ENCODE measurements around the gene SLC6A1. TPM values are rescaled to one million over a fixed set of nuclear protein-coding genes. Genes with fewer than 3 reads are reported as not detected.

SLC6A1 gene
- total and polyA plus RNA-seq, 2 of the 8 experiments (the other 6 are each of a cell fraction or from before 2014, with no cell fraction given) = 0.30 to 0.63 TPM

DNA sequence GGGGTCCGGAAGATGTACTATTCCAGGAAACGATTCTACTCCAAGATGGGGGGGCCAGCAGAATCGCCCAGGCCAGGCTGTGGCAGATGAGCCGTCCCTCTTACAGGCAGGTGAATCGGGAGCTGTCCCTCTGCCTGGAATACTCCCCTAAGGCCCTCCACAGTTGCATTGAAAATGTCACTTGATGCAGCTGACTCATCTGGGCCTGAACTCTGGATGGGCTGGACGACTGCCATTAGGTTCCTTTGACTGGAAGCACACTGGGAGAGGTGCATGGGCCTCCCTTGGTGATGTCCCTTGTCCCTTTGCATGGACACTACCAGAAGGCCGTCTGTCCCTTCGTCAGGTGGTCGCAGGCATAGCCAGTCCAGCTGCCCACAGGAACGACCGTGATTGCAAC is 92.1 kb downstream of the SLC6A1 start:
- Histone ChIP-seq H4K5ac (ENCODE audit: insufficient read length, low read depth, low read length) (no peak overlapping the region), H3K23ac (ENCODE audit: insufficient read length) (no peak overlapping the region), H2BK5ac (ENCODE audit: low read depth, low read length) (no peak overlapping the region), H3K4me1 (replicated peaks in 1 of 4; ENCODE audit: control insufficient read depth in 3 of 4, insufficient read depth in 4 of 4, low read length in 3 of 4) (no peaks in the 10 kb centered on the region), H3K4me3 (ENCODE audit: extremely low read depth in 1 of 4, insufficient read depth in 2 of 4, low read depth in 3 of 4, low read length in 4 of 4) (no peak overlapping the region), H4K8ac (ENCODE audit: extremely low read depth, insufficient read depth, low read length) (no peak overlapping the region), H4K20me1 (replicated peaks in 1 of 2; ENCODE audit: control insufficient read depth in 1 of 2, insufficient read depth in 2 of 2, low read length in 2 of 2) (no peaks in the 10 kb centered on the region), H3K14ac (ENCODE audit: insufficient read length) (no peak overlapping the region), H3K79me2 (ENCODE audit: control insufficient read depth in 1 of 2, insufficient read depth in 2 of 2, low read length in 2 of 2) (no peaks in the 10 kb centered on the region), H3K4ac (replicated peaks; ENCODE audit: insufficient read length, low read depth, low read length) (no peak overlapping the region), H2BK15ac (ENCODE audit: low read length) (no peak overlapping the region), H3K36me3 (ENCODE audit: control insufficient read depth in 2 of 4, insufficient read depth in 4 of 4, low read length in 3 of 4) (no peaks in the 10 kb centered on the region), H3K27me3 (replicated peaks in 1 of 4; ENCODE audit: control insufficient read depth in 3 of 4, extremely low read depth in 1 of 4, insufficient read depth in 3 of 4, low read length in 3 of 4) (no peaks in the 10 kb centered on the region), H4K91ac (replicated peaks; ENCODE audit: insufficient read length, low read length) (no peak overlapping the region), H3K79me1 (ENCODE audit: low read depth, low read length) (no peaks in the 10 kb centered on the region), H3K4me2 (ENCODE audit: insufficient read depth in 1 of 2, low read depth in 2 of 2, low read length in 2 of 2) (no peak overlapping the region), H2BK120ac (replicated peaks; ENCODE audit: low read depth, low read length) (no peak overlapping the region), H2BK12ac (ENCODE audit: low read depth, low read length) (no peak overlapping the region), H3K18ac (ENCODE audit: extremely low read depth, low read length) (no peak overlapping the region), H3K9me3 (ENCODE audit: insufficient read depth in 2 of 2, low read depth in 1 of 2, low read length in 1 of 2) (no peaks in the 10 kb centered on the region), H3K23me2 (ENCODE audit: low read depth, low read length) (no peaks in the 10 kb centered on the region), H2AFZ (ENCODE audit: low read length) (no peak overlapping the region), H2BK20ac (ENCODE audit: low read length) (no peak overlapping the region), H3K27ac (ENCODE audit: low read depth, low read length) (no peak overlapping the region), H2AK5ac (ENCODE audit: low read depth, low read length) (no peak overlapping the region), H3K56ac (replicated peaks; ENCODE audit: insufficient read length, low read depth, low read length) (no peak overlapping the region), H3K9ac (replicated peaks in 1 of 4; ENCODE audit: extremely low read depth in 1 of 4, low read depth in 3 of 4, low read length in 3 of 4) (no peak overlapping the region)
- POLR2A ChIA-PET (ENCODE audit: partially characterized antibody) = no interaction called here
- CTCF ChIA-PET (ENCODE audit: partially characterized antibody) = interaction anchor here (0.7 to 1.4 kb wide), 3 partner anchors 11 to 33 kb away, joined by 3 to 5 read pairs (median 4); no protein-coding TSS in a partner anchor
- 92% methylated on average over 7 of the region's 11 CpGs; no CpG with 5 or more reads in 1 of the 2 experiments for WGBS, 2 experiments (ENCODE audit: extremely low coverage in 1 of 2, insufficient coverage in 1 of 2, insufficient read length in 1 of 2, insufficient replicate concordance in 2 of 2, low coverage in 1 of 2, low lambda C conversion rate in 2 of 2, missing lambda C conversion rate in 1 of 2)
- DNase-seq (ENCODE audit: low read depth in 1 of 2, low spot score in 2 of 2) (no peak), FAIRE-seq (no peak)
- TF ChIP-seq GABPA (IDR thresholded peaks at IDR 0.05; ENCODE audit: borderline replicate concordance, insufficient read depth, low read length) = no peak
- TF ChIP-seq SP2 (IDR thresholded peaks at IDR 0.05; ENCODE audit: low read length) = no peak
- TF ChIP-seq SRF (IDR thresholded peaks at IDR 0.05; ENCODE audit: low read depth, low read length) = no peak
- no peak for TF ChIP-seq YY1 (IDR thresholded peaks at IDR 0.05; ENCODE audit: low read depth, low read length)
- TF ChIP-seq RNF2 (IDR thresholded peaks at IDR 0.05; ENCODE audit: borderline replicate concordance, low read depth, low read length, missing control alignments, poor library complexity, severe bottlenecking) = no peak

All from H1 (cell line).